PC-9 (cell line): Measurements from ENCODE around the gene PRKRIP1.

Source experiments
- EZH2 ChIP-seq: fragments of 200-600 bp; sonication (generic); IDR thresholded peaks from 2 replicates; pipeline ENCODE4 v1.8.0; 2017; ENCODE audit warnings: antibody characterized with exemption, low read depth
- TF ChIP-seq, protein P1 (sequence below): fragments of 200-600 bp; sonication (generic); conservative IDR thresholded peaks from 2 replicates; pipeline ENCODE4 v1.6.1; 2017; ENCODE audit warnings: mixed run types, antibody characterized with exemption, mild to moderate bottlenecking, moderate library complexity

DNA sequence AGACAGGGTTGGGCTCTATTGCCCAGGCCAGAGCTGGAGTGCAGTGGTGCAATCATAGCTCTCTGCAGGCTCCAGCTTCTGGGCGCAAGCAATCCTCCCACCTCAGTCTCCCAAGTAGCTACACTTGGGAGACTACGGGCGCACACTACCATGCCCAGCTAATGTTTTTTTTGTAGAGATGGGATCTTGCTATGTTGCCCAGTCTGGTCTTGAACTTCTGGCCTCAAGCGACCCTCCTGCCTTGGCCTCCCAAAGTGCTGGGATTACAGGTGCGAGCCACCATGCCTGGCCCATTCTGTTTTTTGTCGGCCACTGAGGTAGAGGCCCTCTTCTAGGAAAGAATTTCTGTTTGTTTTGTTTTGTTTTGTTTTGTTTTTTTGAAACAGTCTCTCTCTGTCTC lies 56.3 kb downstream of the PRKRIP1 start:
- TF ChIP-seq, protein P1, sequence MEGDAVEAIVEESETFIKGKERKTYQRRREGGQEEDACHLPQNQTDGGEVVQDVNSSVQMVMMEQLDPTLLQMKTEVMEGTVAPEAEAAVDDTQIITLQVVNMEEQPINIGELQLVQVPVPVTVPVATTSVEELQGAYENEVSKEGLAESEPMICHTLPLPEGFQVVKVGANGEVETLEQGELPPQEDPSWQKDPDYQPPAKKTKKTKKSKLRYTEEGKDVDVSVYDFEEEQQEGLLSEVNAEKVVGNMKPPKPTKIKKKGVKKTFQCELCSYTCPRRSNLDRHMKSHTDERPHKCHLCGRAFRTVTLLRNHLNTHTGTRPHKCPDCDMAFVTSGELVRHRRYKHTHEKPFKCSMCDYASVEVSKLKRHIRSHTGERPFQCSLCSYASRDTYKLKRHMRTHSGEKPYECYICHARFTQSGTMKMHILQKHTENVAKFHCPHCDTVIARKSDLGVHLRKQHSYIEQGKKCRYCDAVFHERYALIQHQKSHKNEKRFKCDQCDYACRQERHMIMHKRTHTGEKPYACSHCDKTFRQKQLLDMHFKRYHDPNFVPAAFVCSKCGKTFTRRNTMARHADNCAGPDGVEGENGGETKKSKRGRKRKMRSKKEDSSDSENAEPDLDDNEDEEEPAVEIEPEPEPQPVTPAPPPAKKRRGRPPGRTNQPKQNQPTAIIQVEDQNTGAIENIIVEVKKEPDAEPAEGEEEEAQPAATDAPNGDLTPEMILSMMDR = no peak
- no peak for TF ChIP-seq EZH2
